Measurements from ENCODE around the gene BCAR3.

BCAR3 gene

GRCh38 chr1:93584261-93585003 is 97.2 kb downstream of the BCAR3 start:
- Histone ChIP-seq H3K4me3 (ENCODE audit: insufficient read depth, low read length, poor library complexity, severe bottlenecking) (no peak overlapping the region), H3K79me2 (ENCODE audit: insufficient read depth, low read length) (no peaks in the 10 kb centered on the region), H3K9ac (ENCODE audit: low read length) (no peak overlapping the region), H3K9me2 (replicated peaks; ENCODE audit: insufficient read depth, low read length) (no peaks in the 10 kb centered on the region), H3K4me2 (ENCODE audit: low read depth, low read length, poor library complexity, severe bottlenecking) (no peak overlapping the region), H3F3A (ENCODE audit: insufficient read depth) (no peaks in the 10 kb centered on the region), H3K27ac (ENCODE audit: low read depth, low read length) (no peak overlapping the region), H3K27me3 (ENCODE audit: low read length) (no peaks in the 10 kb centered on the region), H3K9me3 (ENCODE audit: insufficient read depth, low read length) (no peaks in the 10 kb centered on the region), H4K20me1 (ENCODE audit: low read depth, low read length) (no peaks in the 10 kb centered on the region), H3K36me3 (ENCODE audit: low read length) (no peaks in the 10 kb centered on the region), H2AFZ (ENCODE audit: low read depth, low read length, severe bottlenecking) (no peak overlapping the region)
- TF ChIP-seq CTCF (IDR thresholded peaks at IDR 0.05; ENCODE audit: insufficient read depth, low read length, poor library complexity, severe bottlenecking) (no peak), EZH2phosphoT487 (conservative IDR thresholded peaks at IDR 0.05; ENCODE audit: low read length) (no peak)

- H3K36me3 ChIP-seq (ENCODE audit: low read length): no peaks in the 10 kb centered on the region
- no peaks in the 10 kb centered on the region for H4K20me1 ChIP-seq (ENCODE audit: low read depth, low read length)
- no peaks in the 10 kb centered on the region for H3F3A ChIP-seq (ENCODE audit: insufficient read depth)
- H3K27ac ChIP-seq (ENCODE audit: low read depth, low read length): no peak overlapping the region
- TF ChIP-seq EZH2phosphoT487 (conservative IDR thresholded peaks at IDR 0.05; ENCODE audit: low read length) (no peak), CTCF (IDR thresholded peaks at IDR 0.05; ENCODE audit: insufficient read depth, low read length, poor library complexity, severe bottlenecking) (no peak)
- no peak overlapping the region for H2AFZ ChIP-seq (ENCODE audit: low read depth, low read length, severe bottlenecking)
- H3K9ac ChIP-seq (ENCODE audit: low read length): no peak overlapping the region
- H3K4me3 ChIP-seq (ENCODE audit: insufficient read depth, low read length, poor library complexity, severe bottlenecking): no peak overlapping the region
- no peaks in the 10 kb centered on the region for H3K27me3 ChIP-seq (ENCODE audit: low read length)
- no peaks in the 10 kb centered on the region for H3K9me3 ChIP-seq (ENCODE audit: insufficient read depth, low read length)
- H3K9me2 ChIP-seq (replicated peaks; ENCODE audit: insufficient read depth, low read length): no peaks in the 10 kb centered on the region
- H3K79me2 ChIP-seq (ENCODE audit: insufficient read depth, low read length): no peaks in the 10 kb centered on the region
- no peak overlapping the region for H3K4me2 ChIP-seq (ENCODE audit: low read depth, low read length, poor library complexity, severe bottlenecking)
Measured at GRCh38 chr1:93581917-93582850, 99.5 kb downstream of the BCAR3 start.

- no peak overlapping the region for H3K27ac ChIP-seq (ENCODE audit: low read depth, low read length)
- H2AFZ ChIP-seq (ENCODE audit: low read depth, low read length, severe bottlenecking): no peak overlapping the region
- H3K79me2 ChIP-seq (ENCODE audit: insufficient read depth, low read length): no peaks in the 10 kb centered on the region
- no peaks in the 10 kb centered on the region for H3K27me3 ChIP-seq (ENCODE audit: low read length)
- H4K20me1 ChIP-seq (ENCODE audit: low read depth, low read length): no peaks in the 10 kb centered on the region
- no peak overlapping the region for H3K4me3 ChIP-seq (ENCODE audit: insufficient read depth, low read length, poor library complexity, severe bottlenecking)
- no peak overlapping the region for H3K9ac ChIP-seq (ENCODE audit: low read length)
- no peaks in the 10 kb centered on the region for H3K36me3 ChIP-seq (ENCODE audit: low read length)
- H3K9me3 ChIP-seq (ENCODE audit: insufficient read depth, low read length): no peaks in the 10 kb centered on the region
- H3K9me2 ChIP-seq (replicated peaks; ENCODE audit: insufficient read depth, low read length): no peaks in the 10 kb centered on the region
- no peaks in the 10 kb centered on the region for H3F3A ChIP-seq (ENCODE audit: insufficient read depth)
- no peak overlapping the region for H3K4me2 ChIP-seq (ENCODE audit: low read depth, low read length, poor library complexity, severe bottlenecking)
- no peak for TF ChIP-seq CTCF (IDR thresholded peaks at IDR 0.05; ENCODE audit: insufficient read depth, low read length, poor library complexity, severe bottlenecking)
- no peak for TF ChIP-seq EZH2phosphoT487 (conservative IDR thresholded peaks at IDR 0.05; ENCODE audit: low read length)
Measured at GRCh38 chr1:93579891-93580290, 101.7 kb downstream of the BCAR3 start.

All from SU-DHL-6 (cell line).